Right renal cortex interstitium (tissue), 3 donors: ENCODE results near the gene TMEM50B. TPM values are rescaled to one million over a fixed set of nuclear protein-coding genes. Genes with fewer than 3 reads are reported as not detected.
"Not testable (repeated sequence)": the region's sequence is repeated elsewhere in the genome, so short reads cannot be mapped to it uniquely, and the experiment has no call there.

ENCODE experiments used
- DNase-seq, 3 donors: peaks; one replicate each; pipeline ENCODE4 v3.0.0-alpha.2; 2013; ENCODE audit warnings: low read depth in 3 of 3, low spot score in 2 of 3
- polyA plus RNA-seq, 3 donors: library from polyadenylated mRNA; unstranded; fragments of 120-200 nt; gene quantifications; one replicate each; pipeline ENCODE4 v1.2.1, GENCODE V29; 2013; ENCODE audit not compliant: insufficient read length in 3 of 3

Gene TMEM50B
- 10 to 100 TPM; 48.8 to 64.9 (median 60.5) TPM for polyA plus RNA-seq

DNA sequence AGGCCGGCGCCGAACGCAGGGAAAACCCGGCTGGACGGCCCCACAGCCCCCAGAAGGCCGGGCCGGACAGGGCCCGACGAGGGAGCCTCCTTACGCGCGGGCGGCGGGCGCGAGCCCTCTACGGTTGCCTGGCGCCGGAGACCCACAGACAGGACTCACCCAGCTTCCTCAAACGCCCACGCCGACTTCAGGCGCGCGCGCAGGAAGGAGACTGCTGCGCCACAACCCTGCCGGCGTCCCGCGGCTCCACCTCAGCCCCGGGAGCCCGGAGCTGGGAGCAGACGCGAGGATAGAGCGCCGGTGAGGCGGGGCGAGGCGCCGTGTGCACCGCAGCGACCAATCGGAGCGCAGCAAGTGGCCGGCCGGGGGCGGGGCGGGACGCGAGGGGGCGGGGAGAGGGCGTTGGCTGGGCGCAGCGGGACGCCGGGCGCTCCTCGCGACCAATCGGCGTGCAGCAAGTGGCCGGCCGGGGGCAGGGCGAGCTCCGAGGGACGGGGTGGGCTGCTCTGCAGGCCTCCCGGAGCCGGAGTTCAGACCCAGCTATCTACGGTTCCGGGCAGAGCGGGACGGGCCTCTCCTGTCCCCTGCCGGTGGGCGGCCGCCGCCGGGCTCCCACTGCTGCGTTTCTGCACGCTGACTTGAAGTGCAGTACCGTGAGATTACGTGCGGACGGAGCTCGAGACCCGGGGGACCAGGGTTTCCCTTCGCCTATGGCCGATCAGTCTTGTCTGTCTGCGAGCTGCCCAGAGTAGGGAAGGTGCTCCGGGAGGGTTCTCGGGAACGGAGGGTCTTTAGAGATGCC, at the start of gene TMEM50B:
Gene TMEM50B (minus strand): TSS at position 296 of the 802 bp plus-strand sequence. CDS start 11,089 bp downstream, outside the sequence.
- DNase-seq, result peak; percentile 80 to 90 (median 84)

DNA sequence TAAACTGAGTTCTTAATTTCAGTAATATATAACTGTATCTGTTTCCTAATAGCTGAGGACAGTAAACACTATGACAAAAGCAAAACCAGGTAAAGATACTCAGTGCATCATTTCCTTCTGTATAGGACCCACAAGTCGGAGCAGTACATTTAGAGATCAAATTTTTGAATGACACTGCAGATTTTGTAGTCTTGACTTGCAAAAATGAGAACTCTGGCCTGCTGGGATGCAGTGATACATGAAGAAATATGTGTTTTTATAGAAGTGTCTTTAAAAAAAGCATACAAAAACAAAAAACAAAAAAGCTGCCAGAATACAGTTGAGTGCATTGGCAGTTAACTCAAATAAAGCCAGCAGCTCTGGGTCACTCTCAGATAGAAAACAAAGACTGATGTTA, 43.2 kb upstream of the TMEM50B start:
- no peak for DNase-seq

DNA sequence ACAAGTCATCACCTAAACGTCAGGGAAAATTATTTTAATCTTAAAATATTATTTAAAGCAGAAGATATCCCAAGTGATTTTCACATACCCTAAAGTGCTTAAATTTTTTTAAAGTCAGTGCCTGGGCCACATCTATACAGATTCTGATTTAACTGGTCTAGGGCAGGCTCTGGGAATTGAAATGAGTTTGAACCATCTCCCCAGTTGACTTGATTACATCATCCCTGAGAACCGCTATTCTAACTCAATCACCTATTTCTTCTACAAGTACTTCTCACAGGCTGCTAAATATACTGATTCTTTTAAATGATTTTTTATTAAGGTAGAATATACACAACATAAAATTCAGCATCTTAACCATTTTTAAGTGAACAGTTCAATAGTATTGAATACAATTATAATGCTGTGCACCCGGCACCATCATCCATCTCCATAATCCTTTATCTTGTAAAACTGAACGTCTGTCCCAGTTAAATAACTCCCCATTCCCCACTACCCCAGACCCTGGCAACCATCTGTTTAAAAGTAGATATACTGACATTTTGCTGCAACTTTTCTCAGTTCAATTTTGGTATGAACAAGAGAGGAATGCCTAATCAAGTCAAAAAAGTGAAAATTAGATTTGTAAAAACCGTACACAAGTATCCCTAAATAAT, 42.7 kb upstream of the TMEM50B start:
- DNase-seq, result no peak

DNA sequence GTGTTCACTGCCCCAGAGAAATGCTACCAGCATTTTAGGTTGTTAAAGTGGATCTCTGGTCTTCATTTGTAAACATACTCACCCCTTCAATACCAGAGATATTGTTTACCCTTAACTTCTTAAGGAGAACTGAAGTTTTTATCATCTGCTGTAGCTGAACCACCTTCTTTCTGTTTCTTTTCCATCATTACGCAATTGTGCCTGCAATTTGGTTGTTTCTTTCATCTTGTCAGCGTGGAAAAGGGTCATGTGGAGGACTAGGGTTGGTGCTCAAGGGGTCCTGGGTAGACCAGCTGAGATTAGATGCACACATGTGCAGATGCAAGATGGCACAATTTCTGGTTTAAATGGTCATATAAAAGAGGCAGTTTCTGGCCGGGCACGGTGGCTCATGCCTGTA, 39.1 kb upstream of the TMEM50B start:
- no peak for DNase-seq

DNA sequence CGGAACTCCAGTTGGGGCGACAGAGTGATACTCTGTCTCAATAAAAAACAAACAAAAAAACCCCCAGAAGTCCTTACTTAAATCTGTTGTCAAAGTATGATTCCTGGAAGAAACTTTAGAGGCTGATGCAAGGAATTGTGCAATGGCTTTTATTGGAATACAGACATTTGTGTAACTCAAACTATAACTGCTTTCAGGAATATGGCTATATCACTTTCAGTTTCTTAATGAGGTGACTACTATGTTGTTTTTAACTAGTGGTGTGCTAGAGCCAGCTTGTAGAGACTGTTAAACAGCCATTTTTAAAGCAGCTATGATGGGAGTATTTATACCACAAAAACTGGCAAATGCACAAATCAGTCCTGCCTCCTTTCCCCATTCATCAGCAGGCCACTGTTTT, 34.5 kb upstream of the TMEM50B start:
- DNase-seq, result no peak

DNA sequence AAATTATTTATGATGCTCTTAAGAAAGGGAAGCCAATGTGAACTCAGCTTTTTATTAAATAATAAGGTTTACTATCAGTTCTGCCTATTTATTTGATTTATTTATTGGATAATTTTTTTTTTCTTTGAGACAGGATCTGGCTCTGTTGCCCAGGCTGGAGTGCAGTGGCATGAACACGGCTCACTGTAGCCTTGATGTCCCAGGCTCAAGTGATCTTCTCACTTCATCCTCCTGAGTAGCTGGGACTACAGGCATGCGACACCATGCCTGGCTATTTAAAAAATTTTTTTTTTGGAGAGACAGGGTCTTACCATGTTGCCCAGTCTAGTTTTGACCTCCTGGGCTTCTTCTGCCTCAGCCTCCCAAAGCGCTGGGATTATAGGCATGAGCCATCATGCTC, 32.7 kb upstream of the TMEM50B start:
- DNase-seq, result no peak

DNA sequence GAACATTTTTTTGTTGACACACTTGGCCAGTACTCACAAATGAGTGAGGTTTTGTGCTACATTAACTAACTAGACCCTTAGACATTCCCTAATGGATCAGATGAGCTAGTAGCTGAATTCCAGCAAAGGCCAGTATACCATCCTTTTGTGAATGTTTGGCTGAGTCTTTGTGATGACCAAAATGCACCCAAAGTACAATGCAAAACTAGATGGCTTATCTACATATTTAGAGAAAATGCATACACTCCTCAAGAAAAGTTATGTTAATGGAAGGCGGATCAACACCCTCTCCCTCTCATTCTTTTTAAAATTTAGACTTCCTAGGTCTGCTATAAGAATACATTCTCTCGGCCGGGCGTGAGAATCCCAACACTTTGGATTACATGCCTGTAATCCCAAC, 31.9 kb upstream of the TMEM50B start:
- DNase-seq, result no peak

DNA sequence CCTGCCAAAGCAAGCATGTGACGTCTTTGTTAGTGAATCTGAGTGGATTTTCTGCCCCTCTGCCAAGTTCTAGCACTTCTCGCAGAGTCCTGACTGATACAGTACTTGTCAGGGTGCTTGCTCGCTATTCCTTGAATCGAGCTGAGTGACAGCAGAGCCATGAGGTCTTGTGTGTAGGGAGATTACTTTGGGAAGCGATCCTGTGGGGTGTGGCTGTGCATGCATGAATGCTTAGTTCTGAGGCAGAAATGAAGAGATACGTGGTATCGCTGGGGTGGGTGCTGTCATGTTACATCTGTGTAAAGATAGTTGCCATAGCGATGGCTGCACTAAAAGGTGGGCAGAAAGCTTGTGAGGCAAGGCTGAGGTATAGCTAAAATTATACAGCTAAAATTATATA, 31.1 kb upstream of the TMEM50B start:
- DNase-seq, result no peak

DNA sequence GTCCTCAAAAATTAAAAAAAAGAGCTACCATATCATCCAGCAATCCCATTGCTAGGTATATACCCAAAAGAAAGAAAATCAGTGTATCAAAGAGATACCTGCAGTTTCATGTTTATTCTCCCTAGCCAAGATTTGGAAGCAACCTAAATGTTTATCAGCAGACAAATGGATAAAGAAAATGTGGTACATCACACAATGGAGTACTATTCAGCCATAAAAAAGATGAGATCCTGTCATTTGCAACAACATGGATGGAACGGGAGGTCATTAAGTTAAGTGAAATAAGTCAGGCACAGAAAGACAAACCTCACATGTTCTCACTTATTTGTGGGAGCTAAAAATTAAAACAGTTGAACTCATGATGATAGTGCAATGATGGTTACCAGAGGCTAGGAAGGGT, 27.2 kb upstream of the TMEM50B start:
- not testable (repeated sequence) for DNase-seq

DNA sequence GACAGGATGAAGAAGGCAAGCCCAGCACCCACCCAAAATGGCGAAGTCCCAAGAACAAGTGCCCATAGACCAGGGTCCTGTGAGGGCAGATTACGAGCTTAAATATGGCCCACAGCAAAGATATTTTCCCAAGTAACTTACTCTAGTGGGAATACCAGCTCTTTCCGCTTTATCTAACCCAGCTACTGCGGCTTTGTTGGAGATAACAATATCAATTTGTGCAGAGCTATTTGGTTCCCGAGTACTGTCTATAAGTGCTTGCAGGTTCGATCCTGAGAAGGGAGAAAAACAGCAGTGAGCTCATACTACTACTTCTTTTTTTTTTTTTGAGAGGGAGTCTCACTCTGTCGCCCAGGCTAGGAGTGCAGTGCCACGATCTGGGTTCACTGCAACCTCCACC, 26.1 kb upstream of the TMEM50B start:
- no peak for DNase-seq

DNA sequence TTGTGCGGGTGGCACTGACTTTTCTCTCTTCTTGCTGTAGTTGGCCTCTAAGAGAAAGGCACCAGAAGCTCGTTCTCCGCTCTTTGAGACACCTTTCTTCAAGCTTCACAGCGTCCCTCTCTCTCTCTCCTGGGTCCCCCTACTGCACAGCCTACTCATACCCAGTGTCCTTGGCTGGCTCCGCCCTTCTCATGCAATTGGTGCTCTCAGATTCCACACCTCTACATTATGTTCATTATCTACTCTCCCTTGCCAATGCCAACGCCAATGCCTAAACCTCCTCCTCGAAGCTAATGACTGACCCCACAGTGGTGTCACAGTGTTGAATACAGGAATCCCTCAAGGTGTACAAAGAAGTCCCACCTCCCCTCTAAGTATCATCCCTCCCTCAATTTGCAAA, 16.6 kb upstream of the TMEM50B start:
- DNase-seq, result no peak

DNA sequence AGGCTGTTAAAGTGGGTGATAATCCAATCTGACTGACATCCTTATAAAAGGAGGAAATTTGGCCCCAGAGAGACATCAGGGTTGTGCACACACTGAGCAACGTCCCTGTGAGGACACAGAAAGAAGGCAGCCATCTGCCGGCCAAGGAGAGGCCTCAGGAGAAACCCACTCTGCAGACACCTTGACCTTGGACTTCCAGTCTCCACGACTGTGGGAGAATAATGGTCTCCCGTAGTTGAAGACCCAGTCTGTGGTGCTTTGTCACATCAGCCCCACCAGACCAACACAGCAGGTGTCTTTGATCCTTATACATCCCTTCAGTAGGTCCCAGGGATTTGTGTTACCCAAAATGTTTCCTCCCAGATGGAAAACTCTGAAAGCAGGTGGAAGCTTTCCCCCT, 16.0 kb upstream of the TMEM50B start:
- no peak for DNase-seq

DNA sequence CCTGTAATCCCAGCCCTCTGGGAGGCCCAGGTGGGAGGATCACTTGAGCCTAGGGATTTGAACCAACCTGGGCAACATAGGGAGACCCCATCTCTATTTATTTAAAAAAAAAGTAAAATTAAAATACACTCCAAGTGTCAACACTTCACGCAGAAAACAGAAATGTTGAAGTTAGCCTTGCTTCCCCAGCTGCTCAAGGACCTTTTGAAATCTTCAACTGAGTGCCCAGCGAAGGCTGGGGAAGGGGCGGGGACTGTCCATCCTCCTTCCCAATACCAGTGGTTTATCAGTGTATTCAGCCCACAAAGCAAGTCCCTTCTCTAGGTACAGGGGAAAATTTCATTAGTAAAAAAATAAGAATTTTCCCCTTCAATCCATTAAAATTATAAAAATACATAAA, 14.0 kb upstream of the TMEM50B start:
- no peak for DNase-seq

DNA sequence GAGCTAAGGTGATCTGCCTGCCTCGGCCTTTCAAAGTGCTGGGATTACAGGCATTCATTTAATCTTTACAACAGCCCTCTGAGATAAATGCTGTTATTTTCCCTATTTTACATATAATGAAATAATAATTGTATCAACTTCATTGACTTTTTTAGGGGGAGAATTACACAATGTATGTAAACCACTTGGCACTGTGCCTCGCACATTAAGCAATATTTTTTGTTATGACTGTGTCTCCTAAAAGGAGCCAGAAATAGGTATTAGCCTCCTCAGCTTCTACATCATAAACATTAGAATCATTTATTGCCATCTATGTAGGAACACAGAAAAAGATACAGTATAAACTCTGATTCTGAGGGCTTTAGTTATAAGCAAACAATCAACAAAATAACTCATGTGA, 12.8 kb upstream of the TMEM50B start:
- DNase-seq, result no peak

DNA sequence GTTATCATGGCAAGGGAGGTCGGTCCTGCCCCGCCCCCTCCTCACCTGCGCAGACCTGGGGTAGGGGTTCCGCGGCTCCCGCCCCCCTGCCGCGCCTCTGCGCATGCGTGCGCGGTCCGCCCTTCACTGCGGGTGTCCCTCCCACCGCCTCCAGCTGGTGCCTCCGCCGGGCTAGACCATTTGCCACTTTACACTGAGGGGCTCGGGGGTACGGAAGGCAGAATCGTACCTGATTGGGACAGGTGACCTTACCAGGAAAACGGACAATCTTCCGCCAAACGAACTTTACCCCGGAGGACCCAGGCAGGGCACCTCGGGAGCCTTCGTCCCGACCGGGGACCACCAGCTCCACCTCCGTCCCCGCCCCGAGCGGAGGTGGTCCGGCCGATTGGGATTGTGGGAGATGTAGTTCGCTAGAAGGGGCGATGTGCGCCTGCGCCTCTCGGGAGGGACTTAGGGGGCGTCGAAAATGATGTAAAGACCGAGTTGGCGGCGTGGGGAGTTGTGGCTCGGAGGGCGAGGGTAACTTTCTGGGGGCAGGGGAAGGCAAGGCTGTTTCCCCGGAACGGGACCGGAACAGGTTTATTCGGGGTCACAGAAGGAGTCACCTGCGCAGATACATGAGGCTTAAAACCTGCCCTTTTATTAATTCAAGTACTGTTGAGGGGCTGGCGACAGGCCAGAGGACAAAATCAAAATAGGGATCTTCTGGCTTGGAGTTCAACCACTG, 11.8 kb upstream of the TMEM50B start, which contains the start of gene DNAJC28:
Gene DNAJC28 (minus strand): TSS at position 344 of the 730 bp plus-strand sequence. CDS start 2,323 bp downstream, outside the sequence.
- peak; percentile 91 to 93 (median 92) for DNase-seq

DNA sequence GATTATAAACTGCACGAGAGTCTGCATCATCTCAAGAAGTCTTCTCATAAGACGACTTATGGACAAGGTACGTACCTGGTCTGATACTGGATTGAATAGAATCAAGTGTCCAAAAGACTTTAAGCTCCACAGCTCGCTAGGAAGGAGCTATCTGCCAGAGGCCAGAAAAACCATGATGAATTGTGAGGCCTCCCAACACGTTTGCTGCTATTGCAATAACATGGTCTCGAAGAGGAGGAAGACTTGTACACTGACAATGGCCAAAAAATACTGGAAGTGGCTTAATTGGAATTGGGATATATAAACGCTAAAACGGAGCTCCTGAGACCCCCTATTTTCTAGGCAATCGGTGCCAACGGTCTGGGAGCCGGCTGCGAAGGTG, 11.2 kb upstream of the TMEM50B start:
- DNase-seq, result peak in 2 of 3 donors; percentile 7 to 15

DNA sequence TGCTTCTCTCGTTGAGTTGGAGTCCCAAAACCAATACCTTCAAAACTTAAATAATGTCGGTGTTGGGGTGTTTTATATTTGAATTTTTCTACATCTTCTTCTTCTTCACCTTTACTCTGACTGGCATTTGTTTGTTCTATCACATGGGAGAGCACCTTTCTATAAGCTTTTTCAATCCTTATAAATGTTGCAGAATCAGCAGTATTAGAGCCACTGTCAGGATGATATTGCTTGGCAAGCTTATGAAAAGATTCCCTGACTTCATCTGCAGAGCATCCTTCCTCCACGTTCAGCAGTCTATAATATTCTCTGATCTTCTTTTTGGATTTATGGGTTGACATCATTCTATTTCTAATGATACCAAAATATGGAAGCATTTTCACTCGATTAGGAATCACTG, 9.2 kb upstream of the TMEM50B start:
- no peak for DNase-seq

DNA sequence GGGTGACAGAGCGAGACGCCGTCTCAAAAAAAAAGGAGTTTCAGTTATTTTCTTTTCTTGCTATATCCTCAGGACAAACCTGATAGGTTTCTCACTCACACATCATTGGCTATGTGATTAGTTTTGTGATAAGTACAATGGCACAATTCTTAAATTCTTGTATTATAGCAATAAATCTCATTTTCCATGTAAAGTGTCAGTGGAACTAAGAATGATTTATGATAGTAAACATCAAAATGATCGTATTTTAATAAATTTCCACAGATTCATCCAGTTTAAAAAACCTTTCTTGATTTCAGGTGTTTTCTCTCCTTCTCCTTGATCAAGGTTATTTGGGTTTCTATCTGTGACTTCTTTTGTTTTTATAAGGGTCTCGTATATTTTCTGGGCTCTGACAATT, 8.2 kb upstream of the TMEM50B start:
- DNase-seq, result no peak

DNA sequence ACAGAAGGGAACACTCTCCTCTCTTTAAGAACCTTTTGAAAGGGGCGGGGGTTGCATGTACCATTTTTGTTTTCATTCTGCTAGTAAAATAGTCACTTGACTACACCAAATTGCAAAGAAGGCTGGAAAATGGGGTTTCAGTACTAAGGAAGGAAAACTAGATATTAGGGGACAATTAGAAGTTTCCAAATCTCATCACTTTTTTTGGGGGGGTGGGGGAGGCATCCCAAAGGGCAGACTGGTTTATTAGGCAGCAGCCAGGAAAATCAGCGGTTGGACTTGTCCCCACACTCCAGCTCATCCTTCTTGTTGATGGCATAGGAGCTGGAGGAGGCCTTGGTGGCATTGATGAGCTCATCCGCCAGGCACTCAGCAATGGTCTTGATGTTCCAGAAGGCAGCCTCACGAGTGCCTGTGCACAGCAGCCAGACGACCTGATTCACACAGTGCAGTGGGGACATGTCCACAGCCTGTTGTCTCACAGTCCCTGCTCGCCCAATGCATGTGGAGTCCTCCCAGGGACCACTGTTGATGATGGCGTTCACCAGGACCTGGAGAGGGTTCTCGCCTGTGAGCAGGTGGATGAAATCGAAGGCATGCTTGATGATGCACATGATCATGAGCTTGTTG, 1.7 kb upstream of the TMEM50B start:
- no peak for DNase-seq

DNA sequence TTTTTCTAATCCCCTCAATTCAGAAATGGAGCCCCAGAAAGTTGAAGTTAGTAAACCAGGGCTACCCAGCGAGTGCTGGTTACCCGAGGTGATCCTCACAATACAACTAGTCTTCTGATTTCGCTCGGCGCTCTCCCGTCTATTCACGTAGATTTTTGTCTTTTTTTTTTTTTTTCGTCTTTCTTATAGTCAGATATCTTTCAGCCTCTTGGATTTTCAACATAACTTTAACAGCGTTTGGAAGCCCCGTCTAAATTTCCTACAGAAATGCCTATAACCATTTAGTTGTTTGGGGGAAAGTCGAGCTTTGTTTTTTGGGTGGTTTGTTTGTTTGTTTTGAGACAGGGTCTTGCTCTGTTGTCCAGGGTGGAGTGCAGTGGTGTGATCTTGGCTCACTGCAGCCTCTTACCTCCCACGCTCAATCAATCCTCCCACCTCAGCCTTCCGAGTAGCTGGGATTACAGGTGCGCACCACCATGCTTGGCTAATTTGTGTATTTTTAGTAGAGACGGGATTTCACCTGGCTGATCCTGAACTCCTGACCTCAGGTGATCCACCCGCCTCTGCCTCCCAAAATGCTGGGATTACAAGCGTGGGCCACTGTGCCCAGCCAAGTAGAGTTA, 818 bp upstream of the TMEM50B start:
- no peak for DNase-seq
